Measurements from ENCODE around the gene PADI1.

The PADI1 gene

GRCh38 chr1:17198476-17199258 is 6.3 kb upstream of the PADI1 start:
- no peak for DNase-seq

- DNase-seq = no peak
Observed at GRCh38 chr1:17199267-17200044, 5.5 kb upstream of the PADI1 start.

- DNase-seq = no peak
Observed at GRCh38 chr1:17200246-17200645, 4.7 kb upstream of the PADI1 start.

GRCh38 chr1:17200756-17201155 is 4.2 kb upstream of the PADI1 start:
- DNase-seq = no peak

- DNase-seq = no peak
Observed at GRCh38 chr1:17201201-17202021, 3.5 kb upstream of the PADI1 start.

GRCh38 chr1:17205652-17206051 is 724 bp downstream of the PADI1 start:
- DNase-seq = no peak

GRCh38 chr1:17206196-17206595 is 1.3 kb downstream of the PADI1 start:
- DNase-seq = no peak

GRCh38 chr1:17207046-17207445 is 2.1 kb downstream of the PADI1 start:
- no peak for DNase-seq

- DNase-seq = no peak
Observed at GRCh38 chr1:17207540-17207939, 2.6 kb downstream of the PADI1 start.

- DNase-seq = peak; percentile 30
Observed at GRCh38 chr1:17207966-17208418, 3.1 kb downstream of the PADI1 start.

- DNase-seq = no peak
Observed at GRCh38 chr1:17208546-17208945, 3.6 kb downstream of the PADI1 start.

GRCh38 chr1:17209430-17209829 is 4.5 kb downstream of the PADI1 start:
- no peak for DNase-seq

GRCh38 chr1:17210176-17210575 is 5.2 kb downstream of the PADI1 start:
- no peak for DNase-seq

- DNase-seq = no peak
Observed at GRCh38 chr1:17211377-17211776, 6.4 kb downstream of the PADI1 start.

GRCh38 chr1:17212009-17212408 is 7.1 kb downstream of the PADI1 start:
- DNase-seq = no peak

- DNase-seq = peak; percentile 23
Observed at GRCh38 chr1:17212487-17213121, 7.7 kb downstream of the PADI1 start.

- no peak for DNase-seq
Observed at GRCh38 chr1:17213148-17213781, 8.3 kb downstream of the PADI1 start.

- DNase-seq = no peak
Observed at GRCh38 chr1:17213782-17214148, 8.8 kb downstream of the PADI1 start.

GRCh38 chr1:17214876-17215544 is 10.1 kb downstream of the PADI1 start:
- no peak for DNase-seq

- DNase-seq = no peak
Observed at GRCh38 chr1:17215545-17215890, 10.6 kb downstream of the PADI1 start.

- no peak for DNase-seq
Observed at GRCh38 chr1:17216078-17216477, 11.2 kb downstream of the PADI1 start.

- DNase-seq = no peak
Observed at GRCh38 chr1:17217607-17218006, 12.7 kb downstream of the PADI1 start.
